Colonic mucosa (tissue), 4 donors: ENCODE measurements around the gene ETV6. TPM values are rescaled to one million over a fixed set of nuclear protein-coding genes. Genes with fewer than 3 reads are reported as not detected.

Experiments
- DNase-seq: peaks from one replicate; pipeline ENCODE4 v3.0.0-alpha.2; 2020
- H3K27ac ChIP-seq: fragments of 200-600 bp; one replicate; pipeline ENCODE4 v1.8.0; 2021
- H3K27me3 ChIP-seq: fragments of 200-600 bp; one replicate; pipeline ENCODE4 v1.8.0; 2021
- H3K36me3 ChIP-seq: fragments of 200-600 bp; one replicate; pipeline ENCODE4 v1.8.0; 2021
- H3K4me1 ChIP-seq: fragments of 200-600 bp; one replicate; pipeline ENCODE4 v1.8.0; 2021; ENCODE audit warnings: mild to moderate bottlenecking
- H3K4me3 ChIP-seq: fragments of 200-600 bp; one replicate; pipeline ENCODE4 v1.8.0; 2021
- H3K9ac ChIP-seq, 2 donors: one replicate each; pipeline ENCODE4 v1.7.0; 2013; ENCODE audit warnings: control low read depth in 2 of 2, low read depth in 2 of 2, low read length in 2 of 2
- H3K9me3 ChIP-seq: fragments of 200-600 bp; one replicate; pipeline ENCODE4 v1.8.0; 2021
- intact Hi-C: fragments of 100-400 bp; cut with DNase I; formaldehyde crosslinking; loops from one replicate; pipeline ENCODE4 v1.14.1; 2022
- total RNA-seq, 2 donors: library from RNA; stranded (reverse); fragmentation: NEBNext Ultra II Directional in 1 of 2; extraction: Animal tissue kit (Norgen Biotek cat#: 25700) in 1 of 2; gene quantifications; one replicate each; pipeline ENCODE4 v1.2.1, GENCODE V29; 2021
- TF ChIP-seq, protein P1 (sequence below): fragments of 200-600 bp; IDR thresholded peaks from one replicate; pipeline ENCODE4 v1.8.0; 2022; ENCODE audit warnings: antibody characterized with exemption, mild to moderate bottlenecking
- donor health status: healthy.
- donor health status: DM: no; HTN: no; CAD: no.
- donor health status: DM: no; HTN: no; CAD: no.

Gene ETV6
- total RNA-seq, 2 donors from 2014 or later, result 49.2 to 73.1 TPM

GRCh38 chr12:11662369-11662768, 12.9 kb downstream of the ETV6 start:
- H3K9me3 ChIP-seq, result no peaks in the 10 kb centered on the region
- no peak overlapping the region for H3K9ac ChIP-seq
- H3K27ac ChIP-seq, result no peak overlapping the region
- no peaks in the 10 kb centered on the region for H3K4me1 ChIP-seq
- intact Hi-C loops, result no loop called here
- H3K27me3 ChIP-seq, result no peaks in the 10 kb centered on the region
- TF ChIP-seq, protein P1, sequence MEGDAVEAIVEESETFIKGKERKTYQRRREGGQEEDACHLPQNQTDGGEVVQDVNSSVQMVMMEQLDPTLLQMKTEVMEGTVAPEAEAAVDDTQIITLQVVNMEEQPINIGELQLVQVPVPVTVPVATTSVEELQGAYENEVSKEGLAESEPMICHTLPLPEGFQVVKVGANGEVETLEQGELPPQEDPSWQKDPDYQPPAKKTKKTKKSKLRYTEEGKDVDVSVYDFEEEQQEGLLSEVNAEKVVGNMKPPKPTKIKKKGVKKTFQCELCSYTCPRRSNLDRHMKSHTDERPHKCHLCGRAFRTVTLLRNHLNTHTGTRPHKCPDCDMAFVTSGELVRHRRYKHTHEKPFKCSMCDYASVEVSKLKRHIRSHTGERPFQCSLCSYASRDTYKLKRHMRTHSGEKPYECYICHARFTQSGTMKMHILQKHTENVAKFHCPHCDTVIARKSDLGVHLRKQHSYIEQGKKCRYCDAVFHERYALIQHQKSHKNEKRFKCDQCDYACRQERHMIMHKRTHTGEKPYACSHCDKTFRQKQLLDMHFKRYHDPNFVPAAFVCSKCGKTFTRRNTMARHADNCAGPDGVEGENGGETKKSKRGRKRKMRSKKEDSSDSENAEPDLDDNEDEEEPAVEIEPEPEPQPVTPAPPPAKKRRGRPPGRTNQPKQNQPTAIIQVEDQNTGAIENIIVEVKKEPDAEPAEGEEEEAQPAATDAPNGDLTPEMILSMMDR, result no peak
- no peaks in the 10 kb centered on the region for H3K36me3 ChIP-seq
- DNase-seq, result no peak
- no peak overlapping the region for H3K4me3 ChIP-seq

- TF ChIP-seq, protein P1, result no peak
- no peaks in the 10 kb centered on the region for H3K4me1 ChIP-seq
- H3K27me3 ChIP-seq, result no peaks in the 10 kb centered on the region
- H3K36me3 ChIP-seq, result no peaks in the 10 kb centered on the region
- no peaks in the 10 kb centered on the region for H3K9me3 ChIP-seq
- intact Hi-C loops, result no loop called here
- H3K27ac ChIP-seq, result no peak overlapping the region
- no peak overlapping the region for H3K9ac ChIP-seq
- H3K4me3 ChIP-seq, result no peak overlapping the region
- DNase-seq, result no peak
Observed at GRCh38 chr12:11663130-11663529, 13.7 kb downstream of the ETV6 start.

DNA sequence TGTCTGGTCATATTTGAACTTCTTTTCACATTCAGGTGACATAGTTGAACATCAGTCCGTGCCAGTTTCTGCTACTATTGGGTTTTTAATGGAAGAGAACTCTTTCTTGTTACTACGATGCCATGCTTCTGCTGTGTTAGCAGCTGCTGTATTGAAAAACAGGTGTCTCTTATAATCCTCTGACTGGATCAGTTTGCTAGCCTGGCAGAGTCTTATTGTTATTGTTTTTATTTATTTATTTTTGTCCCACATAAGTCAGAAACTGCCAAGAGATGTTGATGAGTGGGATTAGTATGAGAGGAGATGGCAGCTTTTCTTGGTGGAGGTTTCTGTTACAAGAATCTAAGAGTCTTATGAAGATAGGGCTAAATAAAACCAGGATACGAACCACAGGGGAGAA, 14.6 kb downstream of the ETV6 start:
- H3K4me1 ChIP-seq, result no peaks in the 10 kb centered on the region
- DNase-seq, result no peak
- H3K27me3 ChIP-seq, result no peaks in the 10 kb centered on the region
- no peak overlapping the region for H3K4me3 ChIP-seq
- TF ChIP-seq, protein P1, result no peak
- H3K9ac ChIP-seq, result no peak overlapping the region
- no peak overlapping the region for H3K27ac ChIP-seq
- H3K36me3 ChIP-seq, result no peaks in the 10 kb centered on the region
- no peaks in the 10 kb centered on the region for H3K9me3 ChIP-seq
- intact Hi-C loops, result no loop called here

- TF ChIP-seq, protein P1, result no peak
- Histone ChIP-seq H3K9ac (no peak overlapping the region), H3K4me3 (no peak overlapping the region), H3K27ac (no peak overlapping the region), H3K27me3 (no peaks in the 10 kb centered on the region), H3K9me3 (no peaks in the 10 kb centered on the region), H3K4me1 (no peaks in the 10 kb centered on the region), H3K36me3 (no peaks in the 10 kb centered on the region)
- intact Hi-C loops, result no loop called here
- DNase-seq, result no peak
Observed at GRCh38 chr12:11666131-11667050, 16.9 kb downstream of the ETV6 start.

- Histone ChIP-seq H3K4me1 (no peaks in the 10 kb centered on the region), H3K4me3 (no peak overlapping the region), H3K36me3 (no peaks in the 10 kb centered on the region), H3K9me3 (no peaks in the 10 kb centered on the region), H3K27me3 (no peaks in the 10 kb centered on the region), H3K27ac (no peak overlapping the region), H3K9ac (no peak overlapping the region)
- DNase-seq, result no peak
- TF ChIP-seq, protein P1, result no peak
- intact Hi-C loops, result no loop called here
Observed at GRCh38 chr12:11667171-11667570, 17.7 kb downstream of the ETV6 start.
